Neuron (in vitro differentiated cells): ENCODE measurements around the gene SEC22B.
"Not testable (repeated sequence)": the region's sequence is repeated elsewhere in the genome, so short reads cannot be mapped to it uniquely, and the experiment has no call there.

Source experiments
- H2AFZ ChIP-seq: one replicate; pipeline ENCODE4 v1.6.1; 2013; ENCODE audit warnings: low read depth, mild to moderate bottlenecking, inconsistent platforms, low read length, moderate library complexity
- H3K27me3 ChIP-seq: one replicate; pipeline ENCODE4 v1.6.1; 2013; ENCODE audit warnings: low read length; ENCODE audit not compliant: insufficient read depth
- H3K36me3 ChIP-seq: one replicate; pipeline ENCODE4 v1.6.1; 2013; ENCODE audit warnings: low read length; ENCODE audit not compliant: insufficient read depth
- H3K4me1 ChIP-seq: one replicate; pipeline ENCODE4 v1.6.1; 2013; ENCODE audit warnings: low read length; ENCODE audit not compliant: insufficient read depth
- H3K4me3 ChIP-seq: 2 replicates; pipeline ENCODE4 v1.5.1; 2013; ENCODE audit warnings: mild to moderate bottlenecking, low read length, moderate library complexity
- H3K9me3 ChIP-seq: one replicate; pipeline ENCODE4 v1.6.1; 2013; ENCODE audit warnings: low read length

Gene SEC22B

GRCh38 chr1:120116094-120116493, 60.2 kb downstream of the SEC22B start:
- not testable (repeated sequence) for H2AFZ ChIP-seq, H3K9me3 ChIP-seq, H3K4me1 ChIP-seq, H3K36me3 ChIP-seq, H3K27me3 ChIP-seq, H3K4me3 ChIP-seq

- not testable (repeated sequence) for H3K36me3 ChIP-seq, H2AFZ ChIP-seq, H3K4me1 ChIP-seq, H3K27me3 ChIP-seq, H3K4me3 ChIP-seq, H3K9me3 ChIP-seq
Observed at GRCh38 chr1:120113134-120113533, 63.2 kb downstream of the SEC22B start.

GRCh38 chr1:120112212-120112611, 64.1 kb downstream of the SEC22B start:
- not testable (repeated sequence) for H3K9me3 ChIP-seq, H3K36me3 ChIP-seq, H3K4me1 ChIP-seq, H2AFZ ChIP-seq, H3K4me3 ChIP-seq, H3K27me3 ChIP-seq

- H3K36me3 ChIP-seq, H3K4me1 ChIP-seq, H2AFZ ChIP-seq, H3K4me3 ChIP-seq, H3K27me3 ChIP-seq, H3K9me3 ChIP-seq: not testable (repeated sequence)
Observed at GRCh38 chr1:120111771-120112170, 64.5 kb downstream of the SEC22B start.

- H3K4me1 ChIP-seq, H3K36me3 ChIP-seq, H3K27me3 ChIP-seq, H2AFZ ChIP-seq, H3K4me3 ChIP-seq, H3K9me3 ChIP-seq: not testable (repeated sequence)
Observed at GRCh38 chr1:120111008-120111407, 65.3 kb downstream of the SEC22B start.

GRCh38 chr1:120109656-120110055, 66.7 kb downstream of the SEC22B start:
- not testable (repeated sequence) for H3K36me3 ChIP-seq, H3K4me3 ChIP-seq, H3K4me1 ChIP-seq, H3K9me3 ChIP-seq, H2AFZ ChIP-seq, H3K27me3 ChIP-seq

- H3K36me3 ChIP-seq, H2AFZ ChIP-seq, H3K27me3 ChIP-seq, H3K4me1 ChIP-seq, H3K9me3 ChIP-seq, H3K4me3 ChIP-seq: not testable (repeated sequence)
Observed at GRCh38 chr1:120109180-120109579, 67.1 kb downstream of the SEC22B start.

- not testable (repeated sequence) for H3K36me3 ChIP-seq, H3K9me3 ChIP-seq, H3K4me3 ChIP-seq, H3K27me3 ChIP-seq, H3K4me1 ChIP-seq, H2AFZ ChIP-seq
Observed at GRCh38 chr1:120105288-120105687, 71.0 kb downstream of the SEC22B start.

- H3K27me3 ChIP-seq, H3K4me1 ChIP-seq, H3K9me3 ChIP-seq, H2AFZ ChIP-seq, H3K4me3 ChIP-seq, H3K36me3 ChIP-seq: not testable (repeated sequence)
Observed at GRCh38 chr1:120103768-120104167, 72.6 kb downstream of the SEC22B start.

GRCh38 chr1:120101593-120101992, 74.7 kb downstream of the SEC22B start:
- H3K27me3 ChIP-seq, H3K9me3 ChIP-seq, H2AFZ ChIP-seq: not testable (repeated sequence)

More at GRCh38 chr1:120101593-120101992, 74.7 kb downstream of the SEC22B start:
- H3K4me3 ChIP-seq, H3K36me3 ChIP-seq, H3K4me1 ChIP-seq: not testable (repeated sequence)
